ENCODE data around the gene TBCCD1.
"Not testable (repeated sequence)": the region's sequence is repeated elsewhere in the genome, so short reads cannot be mapped to it uniquely, and the experiment has no call there.

Gene TBCCD1

DNA sequence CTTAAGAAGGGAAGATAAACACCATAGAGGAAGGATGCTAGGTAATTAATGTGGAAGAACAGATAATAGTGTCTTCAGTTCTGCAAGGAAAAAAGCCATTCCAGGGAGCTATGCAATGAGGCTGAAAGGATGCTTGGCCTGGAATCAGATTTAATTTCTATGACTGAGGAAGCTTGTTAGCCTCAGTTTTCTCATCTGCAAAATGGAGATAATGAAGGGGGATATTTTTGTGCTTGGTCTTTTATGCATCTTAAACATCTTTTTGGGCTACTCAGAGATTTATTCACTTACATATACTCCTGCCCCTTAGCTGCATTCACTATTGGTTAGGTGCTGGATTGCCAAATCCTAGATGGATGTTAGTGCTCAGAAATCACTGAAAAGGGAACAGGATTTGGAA, 20.0 kb upstream of the TBCCD1 start:
- H3K4me1 Mint-ChIP-seq (ENCODE audit: low read depth): peaks cover 23% of the 10 kb centered on the region
- H3K36me3 Mint-ChIP-seq (ENCODE audit: low read depth): peaks cover 38% of the 10 kb centered on the region
- no peak overlapping the region for H3K27ac Mint-ChIP-seq
- H3K9me3 Mint-ChIP-seq: no peaks in the 10 kb centered on the region
- no peak overlapping the region for H3K4me3 Mint-ChIP-seq
- H3K27me3 Mint-ChIP-seq (ENCODE audit: low read depth): no peaks in the 10 kb centered on the region

DNA sequence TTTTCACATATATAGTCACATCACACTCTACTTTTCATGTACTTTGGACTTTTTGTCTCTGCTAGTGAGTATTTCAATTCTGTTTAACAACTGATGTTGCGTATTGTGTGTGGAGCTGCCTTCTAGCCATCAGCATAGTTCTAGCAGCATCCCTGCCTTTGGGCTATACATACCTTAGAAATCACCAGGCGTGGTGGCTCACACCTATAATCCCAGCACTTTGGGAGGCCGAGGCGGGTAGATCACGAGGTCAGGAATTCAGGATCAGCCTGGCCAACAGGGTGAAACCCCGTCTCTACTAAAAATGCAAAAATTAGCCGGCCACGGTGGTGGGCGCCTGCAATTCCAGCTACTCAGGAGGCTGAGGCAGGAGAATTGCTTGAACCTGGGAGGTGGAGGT, 19.1 kb upstream of the TBCCD1 start:
- Mint-ChIP-seq H3K36me3 (ENCODE audit: low read depth) (peaks cover 44% of the 10 kb centered on the region), H3K4me1 (ENCODE audit: low read depth) (peaks cover 23% of the 10 kb centered on the region)
- H3K4me3 Mint-ChIP-seq; H3K27me3 Mint-ChIP-seq (ENCODE audit: low read depth); H3K9me3 Mint-ChIP-seq; H3K27ac Mint-ChIP-seq: not testable (repeated sequence)

DNA sequence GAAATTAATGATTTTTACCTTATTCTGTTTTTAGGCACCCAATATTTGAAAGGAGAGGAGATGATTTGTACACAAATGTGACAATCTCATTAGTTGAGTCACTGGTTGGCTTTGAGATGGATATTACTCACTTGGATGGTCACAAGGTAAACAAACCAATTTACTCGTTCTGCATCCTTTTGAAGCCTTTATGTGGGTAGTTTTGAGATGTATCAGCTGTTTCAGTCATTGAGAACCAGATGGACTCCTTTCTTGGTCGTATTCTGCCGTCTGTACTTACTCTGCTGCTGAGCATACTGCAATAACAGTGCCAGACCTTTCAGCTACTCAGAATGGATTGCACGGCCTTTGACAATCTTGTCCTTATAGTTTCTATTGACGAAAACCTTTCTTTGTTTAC, 16.7 kb upstream of the TBCCD1 start:
- H3K36me3 Mint-ChIP-seq (ENCODE audit: low read depth): peaks cover 57% of the 10 kb centered on the region
- peaks cover 12% of the 10 kb centered on the region for H3K4me1 Mint-ChIP-seq (ENCODE audit: low read depth)
- no peak overlapping the region for H3K27ac Mint-ChIP-seq

DNA sequence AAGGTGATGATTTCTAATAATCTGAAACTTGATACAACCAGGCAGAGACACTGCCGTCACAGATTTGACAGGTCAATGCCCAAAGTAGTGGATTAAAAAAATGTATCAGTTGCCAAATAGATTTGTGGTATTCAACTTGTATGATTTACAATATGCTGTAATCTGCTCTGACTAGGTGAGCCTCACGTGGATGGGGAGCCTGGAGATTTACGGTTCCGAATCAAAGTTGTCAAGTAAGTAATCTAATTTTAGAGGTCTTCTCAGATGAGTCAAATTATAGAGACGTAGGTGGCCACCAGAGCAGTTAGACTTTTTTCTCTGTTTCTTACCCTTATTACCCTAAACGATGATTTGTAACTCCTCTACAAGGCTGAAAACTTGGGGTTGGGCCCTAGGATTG, 15.4 kb upstream of the TBCCD1 start:
- Mint-ChIP-seq H3K4me3 (no peak overlapping the region), H3K27me3 (ENCODE audit: low read depth) (no peaks in the 10 kb centered on the region), H3K36me3 (ENCODE audit: low read depth) (peaks cover 53% of the 10 kb centered on the region), H3K4me1 (ENCODE audit: low read depth) (peaks cover 5% of the 10 kb centered on the region), H3K27ac (no peak overlapping the region), H3K9me3 (no peaks in the 10 kb centered on the region)

More for the DNA sequence above, 16.7 kb upstream of the TBCCD1 start:
- Mint-ChIP-seq H3K27me3 (ENCODE audit: low read depth) (no peaks in the 10 kb centered on the region), H3K9me3 (no peaks in the 10 kb centered on the region), H3K4me3 (no peak overlapping the region)

DNA sequence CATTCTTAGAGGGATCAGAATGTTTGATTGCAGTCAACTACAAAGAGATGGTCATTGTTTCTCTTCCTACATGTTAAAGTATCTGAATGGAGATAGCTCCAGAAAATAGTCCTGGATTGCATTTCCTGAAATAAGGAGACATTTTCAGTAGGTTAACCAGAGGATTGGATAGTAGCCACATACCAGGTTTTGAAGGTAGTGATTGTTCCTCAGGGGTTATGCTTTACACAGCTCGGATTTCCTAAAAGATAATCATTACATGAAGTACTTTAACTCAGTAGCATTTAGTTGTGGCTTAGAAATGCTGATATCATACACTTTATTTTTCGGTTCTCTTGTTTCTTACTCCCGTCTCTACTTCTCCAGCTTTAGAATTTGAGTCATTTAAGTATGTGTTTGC, 13.6 kb upstream of the TBCCD1 start:
- Mint-ChIP-seq H3K27me3 (ENCODE audit: low read depth) (no peaks in the 10 kb centered on the region), H3K4me1 (ENCODE audit: low read depth) (peaks cover 10% of the 10 kb centered on the region), H3K27ac (no peak overlapping the region), H3K4me3 (no peak overlapping the region), H3K36me3 (ENCODE audit: low read depth) (peaks cover 51% of the 10 kb centered on the region), H3K9me3 (no peaks in the 10 kb centered on the region)

DNA sequence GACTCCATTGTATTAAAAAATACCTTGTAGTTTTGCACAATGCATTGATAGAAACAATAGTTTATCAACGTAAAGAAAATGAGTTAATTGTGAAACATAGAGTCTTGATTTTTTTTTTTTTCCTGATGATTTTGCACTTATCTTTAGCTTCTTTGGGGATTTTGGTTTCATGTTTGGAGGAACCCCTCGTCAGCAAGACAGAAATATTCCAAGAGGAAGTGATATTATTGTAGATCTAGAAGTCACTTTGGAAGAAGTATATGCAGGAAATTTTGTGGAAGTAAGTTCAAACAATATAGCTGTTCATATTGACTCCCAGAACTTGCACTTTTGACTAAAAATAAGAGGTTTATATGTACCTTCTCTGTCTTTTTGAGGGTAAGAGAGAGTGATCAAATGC, 10.4 kb upstream of the TBCCD1 start:
- H3K4me3 Mint-ChIP-seq: no peak overlapping the region
- no peaks in the 10 kb centered on the region for H3K27me3 Mint-ChIP-seq (ENCODE audit: low read depth)
- H3K27ac Mint-ChIP-seq: no peak overlapping the region
- peaks cover 49% of the 10 kb centered on the region for H3K36me3 Mint-ChIP-seq (ENCODE audit: low read depth)
- H3K9me3 Mint-ChIP-seq: no peaks in the 10 kb centered on the region
- peaks cover 22% of the 10 kb centered on the region for H3K4me1 Mint-ChIP-seq (ENCODE audit: low read depth)

DNA sequence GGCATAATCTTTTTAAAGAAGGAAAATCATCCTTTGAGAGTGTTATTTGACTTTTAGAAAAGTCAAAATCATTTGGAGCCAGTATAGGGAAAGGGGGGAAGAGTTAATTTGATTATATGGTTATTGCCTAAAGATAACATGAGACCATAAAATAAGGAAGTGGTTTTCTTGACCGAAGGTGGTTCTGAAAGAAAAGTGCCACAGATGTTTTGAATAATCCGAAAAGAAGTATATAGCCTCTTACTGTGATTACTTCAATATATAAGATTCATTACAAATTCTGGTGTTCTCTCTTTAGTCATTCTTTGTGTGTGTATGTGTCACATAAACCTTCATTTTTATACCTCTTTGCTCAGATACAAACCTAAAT, 4.5 kb upstream of the TBCCD1 start:
- peak overlapping the region; percentile 96 for H3K4me3 Mint-ChIP-seq
- peaks cover 31% of the 10 kb centered on the region for H3K36me3 Mint-ChIP-seq (ENCODE audit: low read depth)
- H3K27ac Mint-ChIP-seq: peak overlapping the region; percentile 99
- no peaks in the 10 kb centered on the region for H3K9me3 Mint-ChIP-seq
- H3K4me1 Mint-ChIP-seq (ENCODE audit: low read depth): peaks cover 47% of the 10 kb centered on the region
- H3K27me3 Mint-ChIP-seq (ENCODE audit: low read depth): no peaks in the 10 kb centered on the region

DNA sequence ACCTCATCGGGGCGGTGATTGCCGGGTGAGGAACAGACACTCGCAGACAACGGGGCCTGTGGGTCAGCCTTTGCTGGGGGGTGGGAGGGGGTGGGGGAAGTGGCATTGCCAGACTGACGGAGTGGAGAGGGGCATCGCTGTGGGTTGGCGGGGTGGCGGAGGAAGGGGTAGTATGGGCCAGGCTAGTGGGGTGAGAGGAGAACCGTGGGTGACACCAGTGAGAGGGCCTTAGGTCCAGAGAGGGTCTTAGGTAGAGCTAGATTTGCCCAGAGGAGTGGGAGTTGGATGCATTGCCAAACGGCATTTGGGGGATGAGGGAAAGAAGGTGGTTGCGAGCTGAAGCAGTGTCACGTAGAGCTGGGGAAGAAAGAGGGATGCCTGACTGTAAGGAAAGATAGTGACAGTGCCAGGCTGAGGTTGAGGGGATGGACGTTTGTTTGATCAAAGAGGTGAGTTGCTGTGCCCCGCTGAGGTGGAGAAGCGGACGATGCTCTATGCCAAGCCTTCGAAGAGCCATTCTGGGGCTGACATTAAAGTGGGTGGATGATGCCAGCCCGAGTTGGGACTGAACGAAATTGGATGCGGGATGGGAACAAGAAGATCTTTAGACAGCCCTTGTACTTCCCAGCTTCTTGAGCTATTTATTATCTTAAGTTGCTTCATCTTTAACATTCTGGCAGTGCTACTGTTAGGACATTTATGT, 4.0 kb upstream of the TBCCD1 start:
- Mint-ChIP-seq H3K9me3 (no peaks in the 10 kb centered on the region), H3K27ac (peak overlapping the region; percentile 99), H3K4me3 (peak overlapping the region; percentile 96), H3K36me3 (ENCODE audit: low read depth) (peaks cover 29% of the 10 kb centered on the region), H3K4me1 (ENCODE audit: low read depth) (peaks cover 51% of the 10 kb centered on the region), H3K27me3 (ENCODE audit: low read depth) (no peaks in the 10 kb centered on the region)

DNA sequence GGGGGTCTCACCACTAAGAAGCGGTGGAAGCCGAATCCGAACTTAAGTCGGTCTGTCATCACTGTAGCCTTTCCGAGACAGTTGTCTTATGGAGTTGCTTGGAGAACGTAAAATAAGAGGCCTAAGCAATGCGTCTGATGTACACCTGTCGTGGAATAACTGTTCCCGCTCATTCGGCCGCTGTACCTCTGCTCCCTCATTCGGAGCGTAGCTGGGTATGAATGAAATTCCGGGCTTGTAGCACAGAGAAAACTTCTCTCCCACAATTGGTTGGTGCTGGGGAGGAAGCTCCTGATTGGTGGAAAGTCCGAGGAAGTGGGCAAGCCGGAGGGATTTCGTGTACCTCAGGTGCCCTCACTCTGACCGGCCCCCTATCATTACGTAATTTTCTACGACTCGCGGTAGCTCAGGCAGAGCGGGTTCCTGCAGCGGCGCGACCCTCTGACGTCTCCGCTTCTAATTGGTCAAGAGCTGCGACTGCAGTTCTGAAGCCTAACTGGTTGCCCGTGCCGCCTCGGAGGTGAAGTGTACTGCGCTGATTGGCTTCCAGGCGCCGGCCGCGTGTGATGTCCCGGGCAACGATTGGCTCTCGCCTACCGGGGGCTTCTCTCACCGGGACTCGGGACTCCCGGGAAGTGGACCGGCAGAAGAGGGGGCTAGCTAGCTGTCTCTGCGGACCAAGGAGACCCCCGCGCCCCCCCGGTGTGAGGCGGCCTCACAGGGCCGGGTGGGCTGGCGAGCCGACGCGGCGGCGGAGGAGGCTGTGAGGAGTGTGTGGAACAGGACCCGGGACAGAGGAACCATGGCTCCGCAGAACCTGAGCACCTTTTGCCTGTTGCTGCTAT, 3.2 kb upstream of the TBCCD1 start, which contains the start of gene DNAJB11:
DNAJB11 (plus strand) TSS at position 625 of the 845 bp plus-strand sequence; CDS start at position 803, 178 bp downstream.
- Mint-ChIP-seq H3K36me3 (ENCODE audit: low read depth) (peaks cover 22% of the 10 kb centered on the region), H3K9me3 (no peaks in the 10 kb centered on the region)

DNA sequence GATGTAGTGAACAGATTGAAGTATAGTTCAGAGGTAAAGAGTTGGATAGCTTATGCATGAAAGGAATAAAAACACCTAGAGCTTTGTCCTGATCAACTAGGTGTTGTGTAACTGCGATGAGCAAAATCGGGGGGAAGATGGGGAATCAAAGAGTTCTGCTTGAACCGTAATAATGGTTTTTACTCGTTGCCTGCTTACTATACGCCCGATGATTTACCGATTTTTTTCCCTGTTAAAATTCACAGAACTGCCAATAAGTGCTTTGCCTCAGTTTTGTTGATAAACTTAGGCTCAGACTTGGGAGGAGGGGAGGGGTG, 2.6 kb upstream of the TBCCD1 start:
- Mint-ChIP-seq H3K9me3 (no peaks in the 10 kb centered on the region), H3K4me3 (peak overlapping the region; percentile 96), H3K36me3 (ENCODE audit: low read depth) (peaks cover 17% of the 10 kb centered on the region), H3K27ac (peak overlapping the region; percentile 99), H3K4me1 (ENCODE audit: low read depth) (peaks cover 47% of the 10 kb centered on the region), H3K27me3 (ENCODE audit: low read depth) (no peaks in the 10 kb centered on the region)

More for the DNA sequence above, 3.2 kb upstream of the TBCCD1 start, which contains the start of gene DNAJB11:
- Mint-ChIP-seq H3K27me3 (ENCODE audit: low read depth) (no peaks in the 10 kb centered on the region), H3K4me1 (ENCODE audit: low read depth) (peaks cover 50% of the 10 kb centered on the region), H3K4me3 (peak within 1 kb of the TSS; percentile 96), H3K27ac (peak within 1 kb of the TSS; percentile 99)

DNA sequence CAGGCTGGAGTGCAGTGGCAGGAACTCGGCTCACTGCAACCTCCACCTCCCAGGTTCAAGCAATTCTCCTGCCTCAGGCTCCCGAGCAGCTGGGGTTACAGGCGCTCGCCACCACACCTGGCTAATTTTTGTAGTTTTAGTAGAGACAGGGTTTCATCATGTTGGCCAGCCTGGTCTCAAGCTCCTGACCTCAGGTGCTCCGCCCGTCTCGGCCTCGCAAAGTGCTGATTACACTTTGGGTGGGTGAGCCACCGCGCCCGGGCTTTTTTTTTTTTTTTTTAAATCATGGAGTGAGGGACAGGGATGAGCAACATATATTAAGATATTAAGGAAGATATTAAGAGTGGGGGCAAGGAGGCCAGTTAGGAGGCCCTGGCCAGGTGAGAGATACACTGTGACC, 2.2 kb upstream of the TBCCD1 start:
- Mint-ChIP-seq H3K4me1 (ENCODE audit: low read depth) (peaks cover 47% of the 10 kb centered on the region), H3K4me3 (peak overlapping the region; percentile 96), H3K36me3 (ENCODE audit: low read depth) (peaks cover 16% of the 10 kb centered on the region), H3K27ac (peak overlapping the region; percentile 99)
- not testable (repeated sequence) for H3K9me3 Mint-ChIP-seq; H3K27me3 Mint-ChIP-seq (ENCODE audit: low read depth)

DNA sequence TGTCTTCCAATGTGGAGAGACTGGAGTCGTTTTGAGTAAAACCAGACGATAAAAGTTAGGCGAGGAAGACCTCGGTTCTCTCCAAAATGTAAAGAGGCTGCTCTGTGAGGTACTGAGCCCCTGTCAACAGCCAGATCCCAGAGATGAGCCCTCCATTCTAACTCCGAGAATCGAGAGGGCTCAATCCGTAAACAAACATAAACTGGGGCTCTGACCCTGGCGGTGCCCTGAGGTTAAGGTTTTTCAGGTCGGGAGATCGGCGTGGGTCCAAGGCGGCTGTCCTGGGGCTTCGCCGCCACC, 417 bp downstream of the TBCCD1 start:
- Mint-ChIP-seq H3K4me1 (ENCODE audit: low read depth) (peaks cover 43% of the 10 kb centered on the region), H3K27me3 (ENCODE audit: low read depth) (no peaks in the 10 kb centered on the region), H3K27ac (peak overlapping the region; percentile 96), H3K9me3 (no peaks in the 10 kb centered on the region), H3K36me3 (ENCODE audit: low read depth) (peaks cover 19% of the 10 kb centered on the region), H3K4me3 (peak overlapping the region; percentile 94)

DNA sequence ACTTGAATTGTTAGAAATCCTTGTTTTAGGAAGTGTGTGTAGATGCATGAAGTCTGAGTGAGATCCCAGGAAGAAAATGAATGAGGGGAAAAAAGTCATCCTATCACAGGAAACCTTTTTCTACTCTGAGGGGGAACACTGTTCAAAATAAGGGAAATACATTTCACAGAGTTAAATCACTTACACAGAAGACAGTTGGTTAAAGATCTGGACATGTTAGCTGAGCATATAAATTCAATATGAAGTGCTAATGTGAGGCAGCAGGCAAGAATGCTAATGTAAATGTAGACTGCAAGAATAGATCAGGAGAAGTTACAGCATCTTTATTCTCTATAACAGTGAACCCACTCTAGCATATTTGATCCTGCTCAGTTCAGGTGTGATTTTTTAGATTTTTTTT, 2.6 kb downstream of the TBCCD1 start:
- H3K27ac Mint-ChIP-seq: peak overlapping the region; percentile 20
- H3K4me3 Mint-ChIP-seq: no peak overlapping the region
- H3K9me3 Mint-ChIP-seq: no peaks in the 10 kb centered on the region
- peaks cover 37% of the 10 kb centered on the region for H3K4me1 Mint-ChIP-seq (ENCODE audit: low read depth)
- no peaks in the 10 kb centered on the region for H3K27me3 Mint-ChIP-seq (ENCODE audit: low read depth)
- H3K36me3 Mint-ChIP-seq (ENCODE audit: low read depth): peaks cover 23% of the 10 kb centered on the region

DNA sequence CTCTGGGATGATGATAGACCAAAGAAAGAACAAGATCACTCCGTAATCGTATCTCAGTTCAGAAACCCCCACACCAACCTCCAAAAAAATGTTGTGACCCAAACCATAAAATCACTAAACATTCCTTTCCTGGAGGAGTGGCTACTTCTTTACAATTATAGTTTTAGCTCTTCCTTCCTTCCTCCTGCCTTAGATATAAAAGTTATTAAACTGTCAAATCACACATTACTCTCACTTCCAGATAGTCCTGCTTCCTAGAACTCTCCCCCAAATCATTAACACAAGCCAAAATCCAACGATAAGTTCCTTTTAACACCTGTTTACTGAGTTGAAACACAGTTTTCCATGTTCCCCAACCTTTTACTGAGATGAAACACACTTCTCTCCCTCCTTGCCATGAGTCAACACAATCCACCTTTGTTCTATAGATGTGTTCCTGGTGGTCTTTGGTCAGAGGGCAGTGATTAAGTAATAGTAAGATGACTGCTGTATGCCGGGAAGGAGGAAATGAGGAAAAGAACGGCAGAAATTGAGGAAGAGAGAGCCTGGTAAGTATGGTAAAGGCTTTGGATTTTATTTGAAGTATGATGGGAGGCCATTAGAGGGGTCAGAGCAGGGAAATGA, 14.6 kb downstream of the TBCCD1 start:
- H3K27ac Mint-ChIP-seq: no peak overlapping the region
- H3K27me3 Mint-ChIP-seq (ENCODE audit: low read depth): no peaks in the 10 kb centered on the region
- peaks cover 23% of the 10 kb centered on the region for H3K36me3 Mint-ChIP-seq (ENCODE audit: low read depth)
- no peaks in the 10 kb centered on the region for H3K9me3 Mint-ChIP-seq
- no peak overlapping the region for H3K4me3 Mint-ChIP-seq
- no peaks in the 10 kb centered on the region for H3K4me1 Mint-ChIP-seq (ENCODE audit: low read depth)

DNA sequence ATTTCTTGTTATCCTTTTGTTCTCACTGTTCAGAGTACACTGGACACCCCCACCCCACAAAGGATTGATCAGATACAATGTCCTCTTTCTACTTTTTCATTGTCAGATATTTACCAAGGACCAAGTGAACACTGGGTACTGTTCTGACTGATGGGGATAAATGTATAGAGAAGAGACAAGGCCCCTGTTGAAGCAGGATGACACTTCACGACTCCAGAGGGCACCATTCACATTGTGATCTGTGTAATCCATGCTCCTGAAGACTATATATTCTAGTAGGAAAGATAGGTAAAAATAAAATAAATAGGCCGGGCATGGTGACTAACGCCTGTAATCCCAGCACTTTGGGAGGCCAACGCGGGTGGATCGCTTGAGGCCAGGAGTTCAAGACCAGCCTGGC, 15.8 kb downstream of the TBCCD1 start:
- no peaks in the 10 kb centered on the region for H3K27me3 Mint-ChIP-seq (ENCODE audit: low read depth)
- no peak overlapping the region for H3K4me3 Mint-ChIP-seq
- no peaks in the 10 kb centered on the region for H3K9me3 Mint-ChIP-seq
- H3K36me3 Mint-ChIP-seq (ENCODE audit: low read depth): peaks cover 20% of the 10 kb centered on the region
- H3K4me1 Mint-ChIP-seq (ENCODE audit: low read depth): no peaks in the 10 kb centered on the region
- no peak overlapping the region for H3K27ac Mint-ChIP-seq
